ENCODE measurements around the gene CDC42EP5.

- no peak for TF ChIP-seq CTCF (conservative IDR thresholded peaks at IDR 0.05; ENCODE audit: low read length)
- TF ChIP-seq EZH2phosphoT487 (IDR thresholded peaks at IDR 0.05; ENCODE audit: borderline replicate concordance, low read depth, low read length): no peak
Measured at GRCh38 chr19:54458648-54459281, 14.3 kb downstream of the CDC42EP5 start.

Data from OCI-LY7 (cell line).